Spleen (tissue), 7 donors: Measurements from ENCODE around the gene SLAIN2.

Experiments used
- CTCF ChIP-seq, 11 experiments: fragments of 200-600 bp in 7 of 11; fragments of 450-650 bp in 4 of 11; sonication (generic) in 4 of 11; IDR thresholded peaks in 8 of 11; conservative IDR thresholded peaks in 3 of 11; 1 replicate in 7 of 11; 2 replicates in 4 of 11; pipeline versions ENCODE4 v1.4.0 to v1.8.0; 2016 to 2021; ENCODE audit warnings: antibody characterized with exemption in 11 of 11, inconsistent platforms in 4 of 11, mild to moderate bottlenecking in 1 of 11
- POLR2AphosphoS5 ChIP-seq, 3 donors: sonication (generic); formaldehyde crosslinking; IDR thresholded peaks; one replicate each; pipeline ENCODE4 v1.5.1; 2017; ENCODE audit warnings: antibody characterized with exemption in 3 of 3
- donor health status: DM: no; HTN: no; CAD: no; lungs with moderate emphysema.
- donor health status: DM: no; HTN: no; CAD: no.
- donor health status: DM: no; HTN: no; CAD: no.

- no peak for TF ChIP-seq CTCF (IDR thresholded peaks at IDR 0.05 in 8 of 11, conservative IDR thresholded peaks at IDR 0.05 in 3 of 11)
- no peak for TF ChIP-seq POLR2AphosphoS5 (IDR thresholded peaks at IDR 0.05)
These were observed 87.6 kb downstream of the SLAIN2 start for GRCh38 chr4:48428926-48429325.
